DND-41 (cell line): ENCODE results near the gene GNS.

ENCODE experiments used
- ATAC-seq: fragments of 200-7000 bp; cut with Tn5 transposase; 3 replicates; pipeline ENCODE4 v1.9.1; 2021; ENCODE audit warnings: low read depth; ENCODE audit not compliant: insufficient read depth
- DNase-seq: peaks from one replicate; pipeline ENCODE4 v3.0.0-alpha.2; 2020
- H2AFZ ChIP-seq: 2 replicates; pipeline ENCODE4 v1.6.0; 2012; ENCODE audit warnings: low read depth, low read length
- H3K27ac ChIP-seq: 2 replicates; pipeline ENCODE4 v1.5.1; 2012; ENCODE audit warnings: low read length, inconsistent platforms
- H3K27me3 ChIP-seq: fragments of 200-600 bp; sonication (generic); 2 replicates; pipeline ENCODE4 v1.6.0; 2012; ENCODE audit warnings: low read length, mild to moderate bottlenecking, inconsistent platforms; ENCODE audit not compliant: insufficient read depth, poor library complexity
- H3K36me3 ChIP-seq: 2 replicates; pipeline ENCODE4 v1.5.1; 2012; ENCODE audit warnings: low read length, inconsistent platforms; ENCODE audit not compliant: insufficient read depth
- H3K4me1 ChIP-seq: 2 replicates; pipeline ENCODE4 v1.5.1; 2012; ENCODE audit warnings: mild to moderate bottlenecking, low read length; ENCODE audit not compliant: insufficient read depth
- H3K4me2 ChIP-seq: 2 replicates; pipeline ENCODE4 v1.6.0; 2012; ENCODE audit warnings: mild to moderate bottlenecking, moderate library complexity, low read length, inconsistent platforms; ENCODE audit not compliant: insufficient read depth
- H3K4me3 ChIP-seq, 2 experiments: fragments of 200-600 bp in 1 of 2; shearing (Covaris generic) in 1 of 2; 2 replicates each; pipeline ENCODE4 v1.5.1; 2012 to 2016; ENCODE audit warnings: inconsistent platforms in 2 of 2, low read length in 2 of 2, mild to moderate bottlenecking in 2 of 2, low read depth in 1 of 2, moderate library complexity in 1 of 2
- H3K79me2 ChIP-seq: 2 replicates; pipeline ENCODE4 v1.6.0; 2012; ENCODE audit warnings: low read length, inconsistent platforms; ENCODE audit not compliant: insufficient read depth
- H3K9ac ChIP-seq: 2 replicates; pipeline ENCODE4 v1.6.0; 2012; ENCODE audit warnings: low read depth, mild to moderate bottlenecking, inconsistent platforms, low read length, moderate library complexity
- H3K9me3 ChIP-seq: 2 replicates; pipeline ENCODE4 v1.5.1; 2012; ENCODE audit warnings: low read length, moderate library complexity, mild to moderate bottlenecking, inconsistent platforms; ENCODE audit not compliant: insufficient read depth, severe bottlenecking
- H4K20me1 ChIP-seq: 2 replicates; pipeline ENCODE4 v1.6.0; 2012; ENCODE audit warnings: low read length; ENCODE audit not compliant: insufficient read depth
- EZH2 ChIP-seq: IDR thresholded peaks from 3 replicates; pipeline ENCODE4 v1.6.1; 2012; ENCODE audit warnings: borderline replicate concordance, low read depth, mild to moderate bottlenecking, moderate library complexity, low read length, inconsistent platforms; ENCODE audit not compliant: severe bottlenecking
- TF ChIP-seq, protein P1 (sequence below): IDR thresholded peaks from 2 replicates; pipeline ENCODE4 v1.5.1; 2012; ENCODE audit warnings: borderline replicate concordance, low read length, moderate library complexity, mild to moderate bottlenecking; ENCODE audit not compliant: poor library complexity, severe bottlenecking; ENCODE audit errors: extremely low read depth

GNS gene

DNA sequence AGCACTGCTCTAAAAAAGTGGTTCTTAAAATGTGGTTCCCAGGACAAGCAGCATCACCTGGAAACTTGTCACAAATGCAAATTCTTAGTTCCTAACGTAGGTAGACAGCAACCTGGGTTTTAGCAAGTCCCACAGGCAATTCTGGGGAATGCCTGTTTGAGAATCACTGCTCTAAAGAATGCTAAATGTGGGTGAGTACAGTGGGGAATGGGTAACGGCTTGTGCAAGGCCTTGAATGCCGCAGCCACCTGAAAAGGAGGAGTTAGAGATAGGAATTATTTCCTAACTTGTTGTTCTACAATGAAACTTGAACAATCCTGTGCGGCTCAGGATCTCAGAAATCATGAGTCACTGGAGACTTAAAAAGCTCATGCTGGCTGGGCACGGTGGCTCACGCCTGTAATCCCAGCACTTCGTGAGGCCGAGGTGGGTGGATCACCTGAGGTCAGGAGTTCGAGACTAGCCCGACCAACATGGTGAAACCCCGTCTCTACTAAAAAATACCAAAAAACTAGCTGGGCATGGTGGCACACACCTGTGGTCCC lies 34.9 kb downstream of the GNS start:
- no peak for ATAC-seq
- TF ChIP-seq, protein P1, sequence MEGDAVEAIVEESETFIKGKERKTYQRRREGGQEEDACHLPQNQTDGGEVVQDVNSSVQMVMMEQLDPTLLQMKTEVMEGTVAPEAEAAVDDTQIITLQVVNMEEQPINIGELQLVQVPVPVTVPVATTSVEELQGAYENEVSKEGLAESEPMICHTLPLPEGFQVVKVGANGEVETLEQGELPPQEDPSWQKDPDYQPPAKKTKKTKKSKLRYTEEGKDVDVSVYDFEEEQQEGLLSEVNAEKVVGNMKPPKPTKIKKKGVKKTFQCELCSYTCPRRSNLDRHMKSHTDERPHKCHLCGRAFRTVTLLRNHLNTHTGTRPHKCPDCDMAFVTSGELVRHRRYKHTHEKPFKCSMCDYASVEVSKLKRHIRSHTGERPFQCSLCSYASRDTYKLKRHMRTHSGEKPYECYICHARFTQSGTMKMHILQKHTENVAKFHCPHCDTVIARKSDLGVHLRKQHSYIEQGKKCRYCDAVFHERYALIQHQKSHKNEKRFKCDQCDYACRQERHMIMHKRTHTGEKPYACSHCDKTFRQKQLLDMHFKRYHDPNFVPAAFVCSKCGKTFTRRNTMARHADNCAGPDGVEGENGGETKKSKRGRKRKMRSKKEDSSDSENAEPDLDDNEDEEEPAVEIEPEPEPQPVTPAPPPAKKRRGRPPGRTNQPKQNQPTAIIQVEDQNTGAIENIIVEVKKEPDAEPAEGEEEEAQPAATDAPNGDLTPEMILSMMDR, result no peak
- no peak for TF ChIP-seq EZH2

DNA sequence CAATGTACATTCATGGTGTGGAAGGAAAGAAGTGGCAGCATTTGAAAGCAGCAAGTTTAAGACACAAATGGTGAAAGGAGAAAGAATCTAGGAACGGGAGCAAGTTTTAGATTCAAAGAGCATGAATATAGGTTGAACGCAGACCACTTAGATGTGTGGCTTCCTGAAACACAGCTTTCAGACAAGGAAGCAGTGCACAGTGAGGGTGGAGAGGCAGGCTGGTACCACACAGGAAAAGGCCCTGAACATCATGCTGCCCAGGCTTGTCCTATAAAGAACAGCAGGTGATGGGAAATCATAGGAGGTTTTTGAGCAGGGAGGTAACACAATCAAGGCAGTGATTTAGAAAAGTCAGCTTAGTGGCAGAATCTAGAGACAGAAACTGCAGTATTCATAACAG lies 35.6 kb downstream of the GNS start:
- no peaks in the 10 kb centered on the region for H3K9me3 ChIP-seq
- no peak overlapping the region for H2AFZ ChIP-seq
- DNase-seq (no peak), ATAC-seq (no peak)
- H3K4me2 ChIP-seq, result no peak overlapping the region
- H3K36me3 ChIP-seq, result peaks cover 60% of the 10 kb centered on the region
- H4K20me1 ChIP-seq, result no peaks in the 10 kb centered on the region; the same call in 1 of the 2 replicates
- H3K9ac ChIP-seq, result no peak overlapping the region
- H3K27ac ChIP-seq, result no peak overlapping the region
- TF ChIP-seq, protein P1, result no peak
- no peak for TF ChIP-seq EZH2
- no peaks in the 10 kb centered on the region for H3K4me1 ChIP-seq
- H3K27me3 ChIP-seq, result no peaks in the 10 kb centered on the region
- H3K79me2 ChIP-seq, result no peaks in the 10 kb centered on the region
- H3K4me3 ChIP-seq, result no peak overlapping the region

More for the DNA sequence above, 34.9 kb downstream of the GNS start:
- Histone ChIP-seq H2AFZ (no peak overlapping the region), H3K9me3 (no peaks in the 10 kb centered on the region), H3K4me3 (no peak overlapping the region), H3K79me2 (no peaks in the 10 kb centered on the region), H3K9ac (no peak overlapping the region), H3K4me2 (no peak overlapping the region), H3K36me3 (peaks cover 59% of the 10 kb centered on the region), H3K27me3 (no peaks in the 10 kb centered on the region), H3K27ac (no peak overlapping the region), H4K20me1 (no peaks in the 10 kb centered on the region; the same call in 1 of the 2 replicates), H3K4me1 (no peaks in the 10 kb centered on the region)
- DNase-seq, result no peak

DNA sequence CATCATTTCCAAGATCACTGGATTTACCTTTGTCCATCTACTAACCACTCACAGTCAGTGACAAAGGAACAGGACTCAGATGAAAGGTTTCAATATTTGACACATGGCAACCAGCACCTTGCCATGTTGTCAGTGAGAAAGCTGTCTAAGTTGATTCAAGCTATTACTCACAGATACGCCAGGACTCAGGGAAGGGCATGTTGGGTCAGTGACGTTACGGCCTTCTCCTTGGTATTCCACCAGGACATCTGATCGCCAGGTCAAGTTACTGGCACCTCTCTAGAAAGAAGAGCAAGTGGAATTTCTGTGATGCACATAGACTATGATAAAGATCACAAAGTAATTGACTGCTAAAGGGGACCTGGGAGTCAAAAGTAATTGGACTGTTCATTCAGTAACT lies 36.4 kb downstream of the GNS start:
- Histone ChIP-seq H3K27ac (no peak overlapping the region), H2AFZ (no peak overlapping the region), H3K36me3 (peaks cover 66% of the 10 kb centered on the region), H3K4me3 (no peak overlapping the region), H3K4me2 (no peak overlapping the region), H3K4me1 (no peaks in the 10 kb centered on the region), H3K79me2 (no peaks in the 10 kb centered on the region), H3K9ac (no peak overlapping the region), H4K20me1 (no peaks in the 10 kb centered on the region; the same call in 1 of the 2 replicates), H3K9me3 (no peaks in the 10 kb centered on the region), H3K27me3 (no peaks in the 10 kb centered on the region)
- no peak for ATAC-seq
- no peak for DNase-seq
- TF ChIP-seq, protein P1, result no peak
- TF ChIP-seq EZH2, result no peak

DNA sequence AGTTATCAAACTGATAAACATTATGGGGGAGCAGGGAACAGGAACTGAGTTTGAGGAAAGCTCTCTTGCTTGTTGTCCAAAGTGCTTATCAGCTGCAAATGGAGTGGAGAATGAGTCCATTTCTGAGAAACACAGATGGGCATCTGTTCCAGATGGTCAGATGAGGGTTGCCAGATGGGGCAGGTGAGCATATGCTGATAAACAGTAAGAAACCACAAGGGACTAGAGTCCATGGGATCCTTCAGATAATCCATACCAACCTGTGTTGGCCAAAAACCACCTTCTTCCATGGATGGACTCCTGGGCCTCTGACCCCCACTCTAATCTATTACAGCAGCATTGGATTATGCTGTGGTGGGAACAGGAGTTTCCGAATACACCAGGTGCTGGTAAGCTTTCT lies 38.3 kb downstream of the GNS start:
- Histone ChIP-seq H3K4me2 (no peak overlapping the region), H3K9me3 (no peaks in the 10 kb centered on the region), H3K9ac (no peak overlapping the region), H3K27ac (no peak overlapping the region), H3K4me3 (no peak overlapping the region), H3K36me3 (peaks cover 78% of the 10 kb centered on the region), H3K79me2 (no peaks in the 10 kb centered on the region), H3K4me1 (no peaks in the 10 kb centered on the region), H4K20me1 (no peaks in the 10 kb centered on the region; the same call in 1 of the 2 replicates), H3K27me3 (no peaks in the 10 kb centered on the region), H2AFZ (no peak overlapping the region)
- DNase-seq (no peak), ATAC-seq (no peak)
- no peak for TF ChIP-seq EZH2
- TF ChIP-seq, protein P1, result no peak
